NCI-H748 (cell line): ENCODE results near the gene GSC.
A peak's percentile ranks its signal among the peaks of the same experiment; 100 is the strongest.

Source experiments
- DNase-seq: peaks from one replicate; lab custom pipeline; 2025; ENCODE audit not compliant: unreplicated experiment; lab: John Stamatoyannopoulos, UW

The GSC gene

DNA sequence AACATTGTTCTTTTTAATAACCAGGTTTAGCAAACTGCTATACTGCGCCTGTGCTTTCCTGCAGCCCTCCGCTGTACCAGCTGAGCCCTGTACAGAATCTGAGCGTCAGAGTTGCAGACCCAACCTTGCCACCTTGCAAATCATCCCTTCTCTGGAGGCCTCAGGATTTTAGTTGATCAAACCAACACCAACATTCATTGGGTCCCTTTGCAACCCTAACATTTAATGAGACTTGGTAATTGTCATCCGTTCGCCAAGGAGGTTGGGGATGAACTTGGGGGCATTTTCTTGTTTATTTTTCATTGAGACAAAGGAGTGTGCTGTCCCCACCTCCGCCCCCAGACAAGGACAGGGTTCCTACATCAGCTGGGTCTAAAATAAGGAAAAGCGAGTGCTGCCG is 2.6 kb upstream of the GSC start:
- no peak for DNase-seq

DNA sequence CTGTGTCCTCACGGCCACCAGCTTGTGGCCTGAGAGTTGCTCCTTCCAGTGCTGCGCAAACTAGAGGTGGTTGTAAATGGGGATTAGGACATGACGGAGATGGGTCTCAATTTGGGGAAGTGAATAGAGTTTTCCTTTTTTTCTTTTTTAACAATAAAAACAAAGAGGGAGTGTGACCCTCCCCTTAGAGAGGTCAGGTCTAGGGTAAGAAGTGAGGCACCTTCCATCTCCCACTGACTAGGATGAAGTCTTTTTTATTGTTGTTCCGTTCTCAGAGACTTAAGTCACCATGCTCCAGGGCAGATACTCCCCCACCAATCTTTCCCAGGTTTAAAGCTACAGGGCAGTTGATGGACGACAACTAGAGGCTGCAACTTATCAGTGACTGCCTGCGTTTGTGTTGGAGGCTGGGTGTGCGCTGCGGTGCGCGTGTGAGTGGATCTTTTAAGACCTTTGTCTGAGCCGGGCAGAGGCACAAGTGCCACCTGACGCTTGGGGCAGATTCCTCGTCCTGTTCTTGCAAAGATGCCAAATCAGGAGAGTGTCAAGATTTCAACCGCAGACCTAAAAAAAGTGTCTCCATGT is 2.1 kb upstream of the GSC start:
- no peak for DNase-seq

DNA sequence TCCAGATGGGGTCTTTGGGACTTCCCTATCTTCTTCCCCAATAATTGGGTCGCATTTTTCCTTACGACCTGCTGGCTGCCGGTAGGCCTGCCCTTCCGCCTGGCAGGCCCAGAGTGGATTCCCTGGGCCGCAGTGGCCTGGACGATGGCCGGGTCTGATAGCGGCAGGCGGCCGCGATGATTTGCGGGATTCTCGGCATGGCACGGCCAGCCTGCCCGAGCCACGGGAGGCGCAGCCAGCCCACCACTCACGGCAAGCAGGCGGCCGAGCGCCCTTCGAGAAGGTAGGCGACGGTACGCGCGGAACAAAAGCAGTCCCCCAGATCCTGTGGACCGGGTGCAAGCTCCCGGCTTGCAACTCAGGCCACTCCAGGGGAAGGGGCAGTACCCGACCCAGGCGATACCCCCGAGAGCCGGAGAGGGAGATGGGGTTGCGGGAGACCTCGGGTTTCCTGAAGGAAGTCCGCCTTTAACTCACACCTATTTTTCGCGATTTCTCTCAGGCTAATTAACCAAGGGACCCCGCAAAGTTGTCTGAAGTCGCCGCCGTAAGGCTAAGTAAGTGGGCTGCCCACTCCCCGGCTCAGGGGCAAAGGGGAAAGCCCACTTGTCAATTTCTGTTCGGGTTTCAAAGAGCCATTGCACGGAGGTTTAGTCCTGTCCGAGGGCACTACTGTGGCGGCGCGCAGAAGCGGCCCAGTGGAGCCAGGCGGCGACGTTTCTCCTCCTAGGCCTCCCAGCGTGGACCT is 1.4 kb upstream of the GSC start:
- no peak for DNase-seq

DNA sequence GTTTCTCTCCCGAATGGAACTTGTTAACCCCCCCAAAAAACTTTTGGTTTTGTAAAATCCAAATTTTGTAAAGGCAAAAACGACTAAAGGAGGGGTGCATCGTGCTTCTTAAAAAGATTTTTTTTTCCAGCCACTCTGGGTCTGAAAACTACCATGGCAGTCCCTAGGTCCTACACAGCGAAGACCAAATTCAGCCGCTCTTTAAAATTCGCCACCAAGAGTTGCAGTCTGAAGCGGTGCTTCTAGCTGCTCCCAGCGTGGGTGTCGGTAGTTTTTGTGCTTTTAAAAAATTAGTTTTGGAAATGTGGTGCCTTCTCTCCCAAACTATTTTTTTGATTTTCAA is 873 bp upstream of the GSC start:
- DNase-seq, result no peak

DNA sequence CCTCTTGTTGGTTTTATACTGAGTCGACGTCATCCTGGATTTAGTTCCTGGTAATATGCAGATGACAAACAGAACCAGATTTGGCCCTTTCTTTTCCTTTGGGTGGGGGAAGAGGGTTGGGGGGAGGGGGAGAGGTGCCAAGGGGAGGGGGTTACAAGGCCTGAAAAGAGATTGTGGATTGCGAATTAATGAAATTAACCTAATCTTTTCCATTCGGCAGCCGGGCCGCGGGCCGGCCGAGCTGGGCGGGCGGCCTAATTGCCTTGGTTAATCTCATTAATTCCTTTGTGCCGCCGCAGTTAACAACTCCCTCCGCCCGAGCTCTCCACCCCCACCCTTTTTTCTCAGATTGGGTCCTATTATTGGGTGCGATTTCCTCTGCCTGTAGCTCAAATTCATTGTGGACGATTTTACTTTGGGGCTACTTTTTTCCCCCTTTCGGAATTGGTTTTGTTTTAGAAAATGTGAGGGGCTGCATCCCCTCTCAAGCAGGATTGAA is 387 bp upstream of the GSC start:
- peak; percentile 63 for DNase-seq

DNA sequence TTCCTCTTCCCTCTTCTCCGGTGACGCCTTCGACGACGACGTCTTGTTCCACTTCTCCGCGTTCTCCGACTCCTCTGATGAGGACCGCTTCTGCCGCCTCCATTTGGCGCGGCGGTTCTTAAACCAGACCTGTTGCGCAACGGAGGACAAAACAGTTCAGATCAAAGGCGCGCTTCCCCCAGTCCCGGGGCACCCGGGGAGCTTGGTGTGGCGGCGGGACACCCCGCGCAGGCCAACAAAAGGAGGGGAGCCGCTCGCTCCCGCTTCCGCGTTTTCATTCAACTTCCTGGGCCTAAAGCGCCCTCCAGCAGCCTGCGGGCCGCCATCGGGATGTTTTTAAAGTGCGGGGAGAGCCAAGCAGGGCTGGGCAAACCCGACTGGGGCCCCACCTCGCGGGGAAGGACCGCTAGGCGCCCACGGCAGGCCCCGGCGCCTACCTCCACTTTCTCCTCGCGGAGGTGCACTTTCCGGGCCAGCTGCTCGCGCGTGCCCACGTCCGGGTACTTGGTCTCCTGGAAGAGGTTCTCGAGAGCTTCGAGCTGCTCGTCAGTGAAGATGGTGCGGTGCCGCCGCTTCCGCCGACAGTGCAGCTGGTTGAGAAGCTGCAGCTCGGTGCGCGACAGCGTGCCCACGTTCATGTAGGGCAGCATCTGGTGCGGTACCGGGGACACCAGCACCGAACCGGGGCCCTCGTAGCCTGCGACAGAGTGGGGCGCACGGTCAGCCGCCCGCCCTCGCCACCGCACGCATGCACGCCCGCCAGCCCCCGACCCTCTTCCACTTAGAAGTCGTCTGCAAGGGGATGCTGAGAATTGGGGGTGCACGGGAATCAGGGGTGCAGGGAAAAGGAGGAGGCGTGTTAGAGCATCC is 1.2 kb downstream of the GSC start:
- DNase-seq, result peak; percentile 60

DNA sequence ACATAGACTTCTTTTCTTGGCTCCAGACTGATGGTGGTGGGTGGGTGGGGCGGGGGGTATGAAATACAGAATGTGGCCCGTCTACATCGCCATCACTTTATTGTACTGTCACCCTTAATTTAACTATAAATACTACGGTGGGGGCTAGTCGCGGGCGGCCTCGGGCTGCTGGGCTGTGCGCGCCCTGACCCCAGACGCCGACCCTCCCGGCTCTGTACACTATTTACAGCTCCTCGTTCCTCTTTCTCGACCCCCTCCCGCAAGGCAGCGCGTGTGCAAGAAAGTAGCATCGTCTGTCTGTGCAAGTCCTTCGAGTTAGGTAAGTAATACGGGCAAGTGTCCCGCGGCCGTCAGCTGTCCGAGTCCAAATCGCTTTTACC is 1.8 kb downstream of the GSC start:
- DNase-seq, result no peak

DNA sequence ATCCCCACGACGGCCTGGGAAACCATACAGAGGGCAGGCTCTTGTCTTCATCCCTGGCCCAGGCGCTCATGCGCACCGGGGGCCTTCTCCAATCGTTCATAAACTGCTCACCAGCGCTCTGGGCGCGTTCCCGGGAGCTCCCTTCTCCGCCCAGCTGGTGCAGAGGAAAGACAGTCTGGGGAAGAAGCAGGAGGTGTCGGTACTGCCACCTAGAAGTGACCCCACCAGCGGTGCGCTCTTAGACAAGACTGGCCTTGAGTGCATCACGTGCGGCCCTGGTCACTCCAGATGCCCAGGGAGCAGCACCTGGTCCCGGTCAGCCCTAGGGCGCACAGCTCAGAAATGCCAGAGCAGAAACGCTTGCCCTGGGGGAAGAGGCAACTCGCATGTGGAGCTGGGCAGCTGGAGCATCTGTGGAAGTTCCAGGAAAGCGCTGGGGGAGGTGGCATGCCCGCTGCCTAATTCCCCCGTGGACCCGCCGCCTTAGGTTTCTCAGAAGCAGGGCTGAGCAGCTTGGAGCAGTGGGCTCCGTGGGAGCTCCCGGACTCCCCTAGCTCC is 2.5 kb downstream of the GSC start:
- DNase-seq, result no peak

DNA sequence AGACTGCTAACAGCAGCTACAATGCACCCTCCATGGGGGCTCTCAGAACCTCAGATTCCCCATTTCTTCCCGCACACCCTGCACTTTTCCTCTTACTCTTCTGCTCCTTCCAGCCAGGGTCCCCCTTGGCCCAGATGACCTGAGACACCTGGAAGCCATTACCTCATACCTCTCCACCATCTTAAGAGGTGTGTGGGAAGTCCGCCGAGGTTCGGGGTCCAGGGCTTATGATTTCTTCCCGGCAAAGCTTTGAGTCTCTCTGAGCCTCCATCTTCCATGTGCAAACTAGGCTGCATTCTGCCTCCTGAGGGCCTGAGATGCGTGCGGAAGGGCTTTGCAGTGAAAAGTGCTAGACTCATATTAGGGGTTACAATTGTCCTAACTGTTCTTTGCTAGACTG is 5.3 kb downstream of the GSC start:
- DNase-seq, result no peak

DNA sequence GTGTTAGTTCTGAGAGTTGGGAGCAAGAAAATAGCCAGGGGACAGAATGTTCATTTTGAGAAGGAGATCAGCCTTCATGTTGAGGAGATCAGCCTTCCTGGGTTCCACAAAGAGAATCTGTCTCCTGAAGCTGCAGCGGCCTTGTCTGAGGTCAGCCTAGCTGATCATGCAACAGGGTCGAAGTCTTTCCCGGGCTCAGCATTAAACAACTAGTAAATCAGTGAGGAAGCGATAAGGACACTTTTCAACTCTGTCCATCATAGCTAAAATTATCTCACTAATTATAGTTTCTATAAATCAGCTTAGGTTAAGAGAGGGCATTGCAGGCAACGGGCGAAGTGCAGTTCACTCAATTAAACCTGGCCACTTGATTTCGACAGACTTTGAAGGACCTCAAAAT is 7.5 kb downstream of the GSC start:
- DNase-seq, result no peak

DNA sequence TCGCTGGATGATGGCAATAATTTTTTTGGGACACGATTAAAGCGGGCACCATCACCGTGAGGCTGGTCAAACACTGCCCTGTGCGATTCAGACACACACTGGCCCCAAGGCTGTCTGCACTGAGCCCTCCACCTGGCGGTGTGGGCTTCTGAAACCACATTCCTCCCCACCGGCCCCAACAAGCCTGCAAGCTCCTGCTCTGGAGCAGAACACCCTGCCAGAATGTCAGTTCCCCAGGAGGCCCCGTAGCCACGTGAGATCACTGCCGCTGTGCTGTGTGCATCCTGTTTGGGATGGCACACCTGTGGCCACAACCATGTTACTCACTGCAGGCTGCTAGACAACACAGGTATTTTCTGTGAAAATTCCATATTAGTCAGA is 7.9 kb downstream of the GSC start:
- no peak for DNase-seq

DNA sequence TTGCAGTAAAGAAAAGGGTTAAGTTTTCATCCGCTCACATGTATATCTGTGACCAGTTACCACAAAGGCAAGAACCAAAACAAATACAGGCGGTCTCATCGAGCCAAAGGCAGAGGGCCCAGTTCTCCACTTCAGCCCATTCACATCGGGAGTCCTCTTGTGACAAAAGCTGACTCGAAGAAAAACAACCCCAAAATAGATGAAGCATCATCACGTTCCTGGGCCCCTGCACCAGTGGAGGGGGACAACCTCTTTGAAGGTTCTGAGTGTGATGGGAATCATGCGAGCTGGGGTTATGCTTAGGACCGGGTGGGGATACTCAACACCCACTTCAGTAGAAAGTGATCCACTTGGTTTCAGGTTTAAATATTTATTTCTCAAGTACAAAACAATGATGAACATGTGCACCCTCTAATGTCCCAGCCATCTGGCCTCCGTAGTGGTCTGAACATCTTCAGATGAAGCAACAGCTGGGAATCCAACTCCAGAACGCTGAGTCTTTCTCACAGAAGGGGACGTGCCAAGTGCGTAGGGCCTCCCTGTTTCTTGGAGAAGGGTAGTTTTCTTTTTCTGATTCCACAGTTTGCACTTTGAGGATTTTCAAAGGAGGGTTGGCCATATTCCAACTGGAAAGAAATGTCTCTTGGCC is 8.4 kb downstream of the GSC start:
- DNase-seq, result no peak

DNA sequence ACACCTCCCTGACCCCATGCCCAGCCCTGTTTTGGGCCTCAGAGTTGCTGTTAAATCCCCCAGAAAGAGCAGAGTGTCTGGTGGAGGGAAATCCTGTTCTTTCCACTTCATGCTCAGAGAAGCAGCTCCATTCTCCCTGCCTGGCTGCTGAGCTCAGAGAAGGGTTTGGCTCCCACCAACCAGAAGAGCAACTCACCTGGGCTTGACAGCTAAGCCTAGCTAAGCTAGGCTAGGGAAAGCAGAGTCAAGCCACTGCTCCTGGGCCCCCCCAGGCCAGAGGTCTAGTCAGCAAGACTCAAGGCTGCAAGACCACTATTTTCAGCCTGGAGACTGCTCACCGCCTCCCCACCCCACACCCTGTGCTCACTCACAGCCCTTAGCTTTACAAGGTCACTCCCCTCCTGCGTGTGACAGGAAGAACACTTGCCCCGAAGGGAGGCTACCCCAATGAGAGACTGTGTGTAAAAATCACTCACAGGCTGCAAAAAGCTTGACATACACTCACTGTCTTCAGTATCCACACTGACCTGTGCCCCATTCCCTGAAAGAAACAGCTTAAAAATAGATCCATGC is 13.5 kb downstream of the GSC start:
- DNase-seq, result no peak

DNA sequence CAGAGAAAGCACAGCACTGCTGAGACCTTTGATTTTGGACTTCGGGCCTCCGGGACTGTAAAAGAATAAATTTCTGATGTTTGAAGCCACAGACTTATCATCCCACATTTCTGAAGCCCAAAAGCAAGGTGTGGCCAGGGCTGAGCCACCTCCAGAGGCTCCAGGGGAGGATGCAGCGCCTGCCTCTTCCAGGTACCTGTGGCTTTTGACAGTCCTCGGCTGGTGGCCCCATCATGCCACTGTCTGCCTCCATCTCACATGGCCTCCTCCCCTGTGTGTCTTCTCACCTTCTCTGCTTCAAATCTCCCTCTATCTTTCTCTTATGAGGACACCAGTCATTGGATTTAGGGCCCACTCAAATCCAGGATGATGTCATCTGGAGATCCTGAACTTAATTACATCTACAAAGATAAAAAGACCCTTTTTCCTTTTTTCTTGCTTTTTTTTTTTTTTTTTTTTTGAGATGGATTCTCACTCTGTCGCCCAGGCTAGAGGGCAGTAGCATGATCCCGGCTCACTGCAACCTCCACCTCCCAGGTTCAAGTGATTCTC is 15.4 kb downstream of the GSC start:
- no peak for DNase-seq

DNA sequence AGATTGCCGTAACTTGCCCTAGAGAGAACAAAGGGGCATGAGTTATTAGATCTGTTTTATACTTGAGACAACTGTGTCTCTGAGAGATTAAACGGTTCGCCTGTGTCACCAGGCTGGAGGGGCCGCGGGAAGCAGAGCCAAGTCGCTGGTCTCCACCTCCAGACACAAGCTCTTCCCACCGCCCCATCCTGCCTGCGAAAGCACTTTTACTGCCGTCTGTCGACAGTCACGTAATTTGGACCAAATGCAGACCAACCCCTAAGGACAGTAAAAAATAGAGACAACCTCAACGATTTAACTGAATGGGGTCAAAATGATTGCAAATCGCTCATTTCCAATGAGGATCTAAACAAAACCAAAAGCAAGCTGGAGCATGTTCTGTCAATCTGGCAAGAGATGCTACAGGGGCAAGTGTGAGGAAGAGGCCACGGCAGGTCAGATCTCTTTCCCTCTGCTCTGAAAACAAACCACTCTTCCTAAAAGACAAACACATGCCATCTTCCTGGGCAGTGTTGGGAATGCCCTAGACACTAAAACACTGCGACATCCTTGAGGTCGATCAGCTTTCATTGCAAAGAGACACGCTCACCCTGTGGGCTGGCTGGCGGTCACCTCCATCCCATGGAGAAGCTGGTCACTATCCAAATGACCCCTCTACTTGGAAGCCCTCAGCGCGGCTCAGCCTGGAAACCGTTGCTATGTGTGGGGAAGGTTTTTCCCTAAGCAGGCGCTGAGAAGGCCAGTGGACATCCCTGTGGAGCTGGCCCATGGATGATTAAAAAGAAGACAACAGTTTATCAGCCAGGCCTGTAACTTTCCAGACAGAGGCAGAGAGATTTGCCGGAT is 17.1 kb downstream of the GSC start:
- DNase-seq, result no peak

DNA sequence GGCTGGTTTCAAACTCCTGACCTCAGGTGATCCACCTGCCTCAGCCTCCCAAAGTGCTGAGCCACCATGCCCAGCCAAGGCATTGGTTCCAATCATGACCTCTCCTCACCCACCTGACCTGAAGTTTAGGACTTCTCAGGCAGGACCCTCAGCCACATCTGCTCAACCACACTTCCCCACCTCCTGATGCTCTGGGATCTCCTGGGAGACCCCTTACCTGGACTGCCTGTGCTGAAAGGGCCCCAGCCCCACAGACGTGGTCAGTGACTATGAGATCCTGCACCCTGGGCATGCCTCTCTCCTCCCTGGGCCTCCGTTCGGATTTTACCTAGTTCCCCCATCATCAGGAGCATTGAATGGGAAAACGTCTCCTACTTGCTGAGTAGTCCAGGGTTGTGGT is 18.0 kb downstream of the GSC start:
- no peak for DNase-seq

DNA sequence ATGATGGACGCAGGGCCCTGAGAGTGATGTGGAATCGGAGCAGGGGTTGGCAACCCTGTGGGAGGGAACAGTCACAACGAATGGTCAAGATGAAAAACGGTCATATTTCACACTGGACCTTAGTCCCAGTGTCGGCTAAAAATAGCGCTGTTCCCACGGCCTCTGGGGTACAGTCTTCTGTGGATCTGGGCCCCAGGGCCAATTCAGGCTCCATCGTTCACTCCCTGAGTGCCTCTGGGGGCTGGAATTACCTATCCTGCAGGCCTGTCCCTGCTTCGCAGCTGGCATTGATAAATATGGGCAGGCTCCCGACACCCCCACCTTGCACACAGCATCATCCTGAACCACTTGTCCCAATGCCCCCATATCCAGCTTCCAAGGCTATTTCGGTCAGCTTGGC is 18.6 kb downstream of the GSC start:
- no peak for DNase-seq

DNA sequence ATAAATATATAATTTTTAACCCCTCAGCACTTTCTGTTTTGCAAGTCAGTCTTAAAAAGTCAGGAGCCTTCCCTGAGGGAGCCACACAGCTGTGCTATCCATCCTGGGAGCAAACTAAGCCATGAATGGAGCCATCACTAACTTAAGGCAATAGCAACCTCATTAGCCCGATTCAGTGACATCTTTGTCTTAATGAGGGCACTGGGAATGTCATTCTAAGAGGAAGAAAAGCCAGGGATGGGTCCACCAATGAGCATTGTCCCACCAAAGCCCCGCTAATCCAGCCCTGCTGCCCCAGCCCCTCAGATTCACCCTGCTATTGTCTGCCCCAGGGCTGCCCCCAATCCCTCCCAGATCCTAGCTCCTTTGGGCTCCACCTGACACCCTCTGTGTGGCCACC is 19.5 kb downstream of the GSC start:
- no peak for DNase-seq

DNA sequence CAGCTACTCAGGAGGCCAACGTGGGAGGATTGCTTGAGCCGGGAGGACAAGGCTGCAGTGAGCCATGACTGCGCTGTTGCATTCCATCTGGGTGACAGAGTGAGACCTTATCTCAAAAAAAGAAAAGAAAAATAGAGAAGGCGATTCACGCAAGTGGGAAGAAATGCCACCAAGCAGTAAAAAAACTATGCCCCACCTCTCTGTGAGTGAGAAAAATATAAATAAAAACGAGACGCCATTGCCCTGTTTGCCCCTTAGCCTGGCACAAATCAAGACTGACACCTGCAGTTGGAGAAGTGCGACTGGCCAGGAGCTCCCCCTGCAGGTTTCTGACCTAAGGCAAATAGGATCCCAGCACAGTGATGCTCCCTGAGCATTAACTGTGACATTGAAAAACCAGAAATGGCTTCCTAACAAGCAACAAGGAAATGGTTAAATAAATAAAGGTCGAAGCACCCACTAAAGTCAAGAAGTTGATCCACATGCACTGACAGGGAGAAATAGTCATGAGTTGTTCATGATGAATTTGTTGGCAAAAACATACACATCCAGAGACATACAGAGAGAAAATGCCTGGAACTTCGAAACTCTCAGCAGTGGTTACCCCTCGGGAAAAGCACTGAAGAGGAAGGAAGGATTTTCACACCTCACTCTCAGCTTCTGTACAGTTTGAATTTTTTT is 21.1 kb downstream of the GSC start:
- peak; percentile 65 for DNase-seq
